ENCODE results near the gene MTX1.
"Not testable (repeated sequence)": the region's sequence is repeated elsewhere in the genome, so short reads cannot be mapped to it uniquely, and the experiment has no call there.

MTX1 gene

GRCh38 chr1:155208541-155209311 lies at the start of gene MTX1:
Gene MTX1, plus strand, starts transcription at chr1:155208695. Its CDS starts 110 bp downstream, at chr1:155208805.
- peak; percentile 88 for DNase-seq (ENCODE audit: low spot score)

- DNase-seq (ENCODE audit: low spot score), result no peak
Measured at GRCh38 chr1:155158991-155159390, 49.5 kb upstream of the MTX1 start.

- no peak for DNase-seq (ENCODE audit: low spot score)
Measured at GRCh38 chr1:155160128-155160527, 48.4 kb upstream of the MTX1 start.

- not testable (repeated sequence) for DNase-seq (ENCODE audit: low spot score)
Measured at GRCh38 chr1:155162631-155163030, 45.9 kb upstream of the MTX1 start.

- not testable (repeated sequence) for DNase-seq (ENCODE audit: low spot score)
Measured at GRCh38 chr1:155163785-155164184, 44.7 kb upstream of the MTX1 start.

GRCh38 chr1:155164625-155165024 lies 43.9 kb upstream of the MTX1 start:
- not testable (repeated sequence) for DNase-seq (ENCODE audit: low spot score)

GRCh38 chr1:155166051-155166470 lies 42.4 kb upstream of the MTX1 start:
- DNase-seq (ENCODE audit: low spot score), result peak; percentile 18

- peak; percentile 29 for DNase-seq (ENCODE audit: low spot score)
Measured at GRCh38 chr1:155166471-155167165, 41.9 kb upstream of the MTX1 start.

- DNase-seq (ENCODE audit: low spot score), result peak; percentile 87
Measured at GRCh38 chr1:155167166-155168104, 41.1 kb upstream of the MTX1 start.

- DNase-seq (ENCODE audit: low spot score), result not testable (repeated sequence)
Measured at GRCh38 chr1:155168105-155168445, 40.4 kb upstream of the MTX1 start.

- no peak for DNase-seq (ENCODE audit: low spot score)
Measured at GRCh38 chr1:155168456-155169210, 39.9 kb upstream of the MTX1 start.

GRCh38 chr1:155169541-155169940 lies 39.0 kb upstream of the MTX1 start:
- DNase-seq (ENCODE audit: low spot score), result no peak

GRCh38 chr1:155170101-155170785 lies 38.3 kb upstream of the MTX1 start:
- DNase-seq (ENCODE audit: low spot score), result no peak

- DNase-seq (ENCODE audit: low spot score), result no peak
Measured at GRCh38 chr1:155170806-155171205, 37.7 kb upstream of the MTX1 start.

- DNase-seq (ENCODE audit: low spot score), result no peak
Measured at GRCh38 chr1:155171836-155172731, 36.4 kb upstream of the MTX1 start.

- peak; percentile 97 for DNase-seq (ENCODE audit: low spot score)
Measured at GRCh38 chr1:155172732-155173477, 35.6 kb upstream of the MTX1 start, which contains the start of gene KRTCAP2. Gene KRTCAP2, minus strand, starts transcription at chr1:155173304. Its CDS starts 80 bp downstream, at chr1:155173224.

- DNase-seq (ENCODE audit: low spot score), result peak; percentile 72
Measured at GRCh38 chr1:155173478-155174323, 34.8 kb upstream of the MTX1 start, which contains the start of gene TRIM46. Gene TRIM46, plus strand, starts transcription at chr1:155173849. Its CDS starts 118 bp downstream, at chr1:155173967.
